GM18519 (cell line): ENCODE results near the gene SPATA46.
"Not testable (repeated sequence)": the region's sequence is repeated elsewhere in the genome, so short reads cannot be mapped to it uniquely, and the experiment has no call there.

ENCODE experiments used
- ATAC-seq: cut with Tn5 transposase; IDR thresholded peaks from one replicate; pipeline ENCODE4 v1.9.1; 2021; ENCODE audit warnings: mild to moderate bottlenecking, moderate library complexity; ENCODE audit not compliant: unreplicated experiment, low FRiP score

SPATA46 gene, protein sequence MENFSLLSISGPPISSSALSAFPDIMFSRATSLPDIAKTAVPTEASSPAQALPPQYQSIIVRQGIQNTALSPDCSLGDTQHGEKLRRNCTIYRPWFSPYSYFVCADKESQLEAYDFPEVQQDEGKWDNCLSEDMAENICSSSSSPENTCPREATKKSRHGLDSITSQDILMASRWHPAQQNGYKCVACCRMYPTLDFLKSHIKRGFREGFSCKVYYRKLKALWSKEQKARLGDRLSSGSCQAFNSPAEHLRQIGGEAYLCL

GRCh38 chr1:162376691-162377090 is at the start of gene SPATA46:
TSS of gene SPATA46 (minus strand) at chr1:162376854. CDS start at chr1:162376790, 64 bp downstream.
- ATAC-seq = no peak

DNA sequence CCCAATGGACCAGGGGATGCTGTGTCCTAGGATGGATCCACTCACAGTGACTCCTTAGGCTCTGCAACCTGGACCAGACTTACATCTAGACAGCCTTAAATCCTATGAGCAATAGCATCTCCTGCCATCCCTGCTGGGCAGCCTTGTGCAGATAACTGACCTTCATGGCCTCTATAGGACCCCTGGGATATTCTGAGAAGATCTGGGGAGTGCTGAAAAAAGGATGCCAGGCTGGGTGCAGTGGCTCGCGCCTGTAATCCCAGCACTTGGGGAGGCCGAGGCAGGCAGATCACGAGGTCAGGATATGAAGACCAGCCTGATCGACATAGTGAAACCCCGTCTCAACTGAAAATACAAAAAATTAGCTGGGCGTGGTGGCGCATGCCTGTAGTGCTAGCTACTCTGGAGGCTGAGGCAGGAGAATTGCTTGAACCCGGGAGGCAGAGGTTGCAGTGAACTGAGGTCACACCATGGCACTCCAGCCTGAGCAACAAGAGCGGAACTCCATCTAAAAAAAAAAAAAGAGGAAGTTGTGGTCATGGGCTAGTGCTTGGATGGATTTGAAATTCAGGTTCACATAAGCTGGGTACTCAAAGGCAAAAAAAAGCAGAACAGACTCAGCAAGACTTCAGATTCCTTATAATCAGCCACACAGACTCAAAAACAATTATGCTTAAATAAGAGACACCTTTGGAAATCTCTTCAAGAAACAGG is 46.2 kb upstream of the SPATA46 start:
- no peak for ATAC-seq

GRCh38 chr1:162421258-162422164 is 44.9 kb upstream of the SPATA46 start:
- ATAC-seq = no peak

- no peak for ATAC-seq
Observed at GRCh38 chr1:162420120-162420519, 43.5 kb upstream of the SPATA46 start.

DNA sequence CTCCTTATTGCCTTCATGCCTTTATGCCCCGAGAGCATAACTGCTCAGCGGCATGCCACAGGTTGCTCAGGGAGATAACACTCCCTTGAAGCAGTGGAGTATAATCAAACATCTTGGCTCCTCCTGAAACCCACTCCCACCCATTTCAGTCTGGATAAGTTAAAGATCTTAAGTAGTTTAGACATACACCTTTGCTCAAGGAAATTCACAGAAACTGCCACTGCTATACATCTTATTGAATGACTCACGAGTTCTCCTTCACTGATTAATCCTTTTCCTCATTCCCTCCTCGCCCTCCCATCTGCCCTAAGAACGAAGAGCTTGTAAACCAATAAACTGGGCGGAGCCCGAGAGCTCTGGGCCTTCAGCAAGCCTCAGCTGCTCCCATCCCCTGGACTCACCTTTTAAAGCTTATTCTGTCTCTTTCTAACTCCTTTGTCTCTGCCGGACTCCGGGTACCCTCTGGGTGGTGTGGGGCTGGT is 42.8 kb upstream of the SPATA46 start:
- ATAC-seq = not testable (repeated sequence)

DNA sequence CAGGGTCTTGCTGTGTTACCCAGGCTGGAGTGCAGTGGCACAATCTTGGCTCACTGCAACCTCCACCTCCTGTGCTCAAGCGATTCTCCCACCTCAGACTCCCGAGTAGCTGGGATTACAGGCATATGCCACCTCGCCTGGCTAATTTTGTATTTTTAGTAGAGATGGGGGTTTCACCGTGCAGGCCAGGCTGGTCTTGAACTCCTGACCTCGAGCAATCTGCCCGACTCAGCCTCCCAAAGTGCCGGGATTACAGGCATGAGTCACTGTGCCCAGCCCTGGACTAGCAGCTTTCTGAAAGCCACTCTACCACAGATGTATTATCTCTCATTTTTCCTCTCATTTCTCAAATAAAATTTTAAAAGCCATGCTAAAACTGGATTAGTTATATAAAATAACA is 41.9 kb upstream of the SPATA46 start:
- ATAC-seq = not testable (repeated sequence)

GRCh38 chr1:162417650-162418049 is 41.0 kb upstream of the SPATA46 start:
- ATAC-seq = no peak

GRCh38 chr1:162416909-162417308 is 40.3 kb upstream of the SPATA46 start:
- no peak for ATAC-seq

DNA sequence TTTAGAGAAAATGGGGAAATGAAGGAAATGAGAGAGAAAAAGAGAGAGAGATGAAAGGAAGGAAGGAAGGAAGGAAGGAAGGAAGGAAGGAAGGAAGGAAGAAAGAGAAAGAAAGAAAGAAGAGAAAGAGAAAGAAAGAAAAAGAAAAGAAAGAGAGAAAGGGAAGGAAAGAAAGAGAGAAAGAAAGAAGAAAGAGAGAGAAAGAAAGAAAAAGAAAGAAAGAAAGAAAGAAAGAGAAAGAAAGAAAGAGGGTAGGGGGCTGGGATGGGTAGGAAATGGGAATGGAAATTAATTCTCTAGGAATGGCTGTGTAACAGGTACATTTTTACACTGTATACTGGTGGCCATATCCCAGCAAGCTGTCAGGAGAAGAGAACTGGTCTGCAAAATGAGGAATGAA is 39.6 kb upstream of the SPATA46 start:
- no peak for ATAC-seq

GRCh38 chr1:162412002-162412401 is 35.3 kb upstream of the SPATA46 start, which contains the start of gene SH2D1B:
TSS of gene SH2D1B (minus strand) at chr1:162412136. CDS start at chr1:162412016, 120 bp downstream.
- no peak for ATAC-seq

DNA sequence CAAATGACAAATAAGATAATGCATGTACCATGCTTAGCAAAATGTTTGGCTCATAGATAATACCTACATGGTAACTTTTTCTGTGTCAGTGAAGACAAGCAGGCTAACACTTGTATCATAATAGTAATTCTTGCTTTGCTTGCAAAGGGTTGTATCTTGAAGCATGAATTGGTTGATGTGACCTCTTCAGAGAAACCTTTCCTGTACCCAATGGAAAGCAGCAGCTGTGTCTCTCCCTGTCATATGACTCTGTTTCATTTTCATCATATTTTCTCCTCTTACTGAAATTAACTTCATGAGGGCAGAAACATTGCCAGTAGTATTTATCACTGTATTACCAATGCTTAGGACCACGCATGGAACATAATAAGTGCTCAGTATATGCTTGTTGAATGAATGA is 30.9 kb upstream of the SPATA46 start:
- ATAC-seq = no peak

GRCh38 chr1:162406811-162407210 is 30.2 kb upstream of the SPATA46 start:
- ATAC-seq = no peak

DNA sequence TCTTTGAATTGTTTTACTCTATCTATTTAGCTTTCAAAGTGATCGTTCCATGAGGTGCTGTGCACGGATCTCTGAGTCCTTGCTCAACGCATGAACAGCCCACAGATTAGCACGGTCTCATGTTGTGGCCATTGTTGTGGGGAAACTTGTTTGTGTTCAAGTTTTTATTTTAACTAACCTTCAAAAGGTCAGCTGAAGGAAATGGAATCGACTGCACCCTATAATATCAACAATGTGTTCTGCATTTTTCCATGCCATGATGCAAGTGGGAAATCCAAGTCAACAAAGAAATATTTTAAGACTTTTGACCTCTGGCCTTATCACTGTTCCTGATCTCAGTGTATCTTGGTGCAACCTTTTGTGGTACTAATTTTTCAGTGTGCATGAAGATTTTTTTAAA is 29.1 kb upstream of the SPATA46 start:
- no peak for ATAC-seq

- no peak for ATAC-seq
Observed at GRCh38 chr1:162404550-162405160, 28.0 kb upstream of the SPATA46 start.

DNA sequence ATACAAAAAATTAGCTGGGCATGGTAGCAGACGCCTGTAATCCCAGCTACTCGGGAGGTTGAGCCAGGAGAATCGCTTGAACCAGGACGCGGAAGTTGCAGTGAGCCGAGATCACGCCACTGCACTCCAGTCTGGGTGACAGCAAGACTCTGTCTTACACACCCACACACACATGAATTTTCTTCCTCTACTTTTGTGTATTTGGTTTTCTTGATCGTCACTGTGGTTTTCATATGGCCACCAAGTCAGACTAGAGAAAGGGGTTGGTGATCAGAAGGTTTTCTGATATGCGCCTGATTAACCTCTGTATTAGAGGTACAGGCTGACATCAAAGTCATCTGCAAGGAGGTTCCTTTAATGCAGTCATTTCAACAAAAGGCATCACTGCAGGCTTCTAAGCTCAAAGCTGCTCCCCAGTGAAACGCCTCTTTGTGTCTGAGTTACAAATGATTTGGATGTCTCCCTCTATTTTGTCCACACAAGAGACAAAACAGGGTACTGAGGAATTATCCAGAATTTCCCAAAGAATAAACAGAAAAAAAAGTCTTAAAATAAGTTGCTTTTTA is 24.2 kb upstream of the SPATA46 start:
- no peak for ATAC-seq

GRCh38 chr1:162398999-162399580 is 22.4 kb upstream of the SPATA46 start:
- no peak for ATAC-seq

DNA sequence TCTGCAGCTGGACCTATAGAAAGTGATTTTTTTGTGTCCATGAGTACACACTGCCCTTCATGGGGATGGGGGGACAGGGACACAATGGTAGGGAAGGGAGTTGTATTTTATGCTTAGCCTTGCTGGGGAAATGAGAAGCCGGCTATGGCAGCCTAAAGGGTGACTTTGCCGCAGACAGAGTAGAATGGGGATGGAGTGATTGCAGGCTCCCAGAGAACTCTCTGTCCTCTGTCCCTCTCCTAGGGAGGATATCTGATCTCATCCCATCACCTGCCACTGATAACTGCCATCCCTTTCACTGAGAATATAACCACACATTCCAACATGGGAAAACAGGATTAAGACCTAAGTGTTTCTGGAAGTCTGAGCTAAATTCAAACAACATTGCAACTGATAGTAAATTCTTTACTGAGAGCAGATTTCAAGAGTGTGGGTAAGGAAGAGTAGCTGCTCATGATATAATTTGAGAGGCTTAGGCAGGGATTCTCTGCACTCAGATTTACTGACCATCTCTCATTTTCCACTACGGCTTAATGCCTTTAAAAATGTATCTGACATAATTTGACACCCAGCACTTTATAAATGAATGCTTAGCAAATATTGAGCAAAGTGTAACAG is 21.4 kb upstream of the SPATA46 start:
- no peak for ATAC-seq

GRCh38 chr1:162397039-162397448 is 20.4 kb upstream of the SPATA46 start:
- ATAC-seq = no peak

DNA sequence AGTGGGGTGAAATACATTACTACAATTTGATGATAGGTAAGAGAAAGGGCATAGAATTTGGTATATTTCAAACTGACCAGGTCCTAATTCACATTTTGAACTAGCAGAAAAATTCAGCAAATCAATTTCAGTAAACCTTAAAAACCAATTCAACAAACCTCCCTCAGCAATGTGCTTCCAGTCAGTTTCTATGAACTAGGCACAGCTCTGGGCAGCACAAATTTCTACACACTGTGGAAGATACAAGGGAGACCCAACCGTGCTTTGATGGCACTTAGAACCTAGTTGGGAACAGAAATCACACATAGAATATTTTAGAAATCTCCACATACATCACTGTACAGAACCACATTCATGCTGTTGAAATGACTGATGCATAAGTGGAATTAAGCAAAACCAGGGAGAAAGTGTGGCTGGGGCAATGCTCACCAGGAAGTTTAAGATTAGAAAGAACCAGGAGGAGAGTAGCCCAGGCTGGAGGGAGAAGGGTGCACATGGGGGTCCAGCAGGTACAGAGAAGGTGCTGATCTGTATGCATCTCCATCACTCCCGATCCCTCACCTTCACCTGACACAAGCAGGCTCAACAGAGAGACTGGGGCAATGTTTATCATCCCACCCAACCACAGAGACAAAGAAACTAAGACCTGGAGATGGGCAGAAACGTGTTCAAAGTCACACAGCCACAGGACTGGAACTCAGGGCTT is 19.7 kb upstream of the SPATA46 start:
- no peak for ATAC-seq
